Panc1 (cell line): Measurements from ENCODE around the gene THAP12. TPM values are rescaled to one million over a fixed set of nuclear protein-coding genes. Genes with fewer than 3 reads are reported as not detected.

Source experiments
- ATAC-seq: fragments of 200-7000 bp; cut with Tn5 transposase; 2 replicates; pipeline ENCODE4 v1.9.1; 2020; ENCODE audit warnings: mild to moderate bottlenecking, moderate library complexity
- BruUV-seq: library from RNA; stranded (reverse); fragments of 400-500 nt; replicated peaks from 2 replicates; lab custom pipeline; 2021; lab: Mats Ljungman, UMichigan
- CTCF ChIA-PET: fragments of 300-600 bp; sonication (Branson Sonifier 250); formaldehyde crosslinking; loops from one replicate; lab custom pipeline; 2022; ENCODE audit warnings: antibody characterized with exemption; lab: Charles Lee
- POLR2A ChIA-PET: fragments of 300-600 bp; sonication (Branson Sonifier 250); formaldehyde crosslinking; loops from one replicate; lab custom pipeline; 2022; ENCODE audit warnings: antibody characterized with exemption; lab: Charles Lee
- DNase-seq: peaks from one replicate; pipeline ENCODE4 v3.0.0-alpha.2; 2010; ENCODE audit warnings: low read depth, low spot score
- H3K27ac ChIP-seq: 2 replicates; pipeline ENCODE4 v1.5.1; 2011; ENCODE audit warnings: mild to moderate bottlenecking, low read length, inconsistent platforms
- H3K27me3 ChIP-seq: fragments of 200-500 bp; sonication (Bioruptor generic); 2 replicates; pipeline ENCODE4 v1.6.0; 2014; ENCODE audit warnings: low read length, inconsistent platforms; ENCODE audit not compliant: control insufficient read depth, insufficient read depth
- H3K36me3 ChIP-seq: fragments of 200-500 bp; sonication (Bioruptor generic); 2 replicates; pipeline ENCODE4 v1.5.1; 2014; ENCODE audit warnings: inconsistent platforms, mild to moderate bottlenecking, low read length, moderate library complexity; ENCODE audit not compliant: control insufficient read depth, insufficient read depth
- H3K4me1 ChIP-seq: 2 replicates; pipeline ENCODE4 v1.5.1; 2011; ENCODE audit warnings: inconsistent platforms, mild to moderate bottlenecking, low read length, moderate library complexity; ENCODE audit not compliant: control insufficient read depth, insufficient read depth
- H3K4me3 ChIP-seq, 2 experiments: 2 replicates each; pipeline ENCODE4 v1.5.1; 2011 to 2012; ENCODE audit warnings: low read depth in 2 of 2, low read length in 2 of 2, mild to moderate bottlenecking in 2 of 2, inconsistent platforms in 1 of 2, moderate library complexity in 1 of 2
- H3K9me3 ChIP-seq: fragments of 200-500 bp; sonication (Bioruptor generic); 2 replicates; pipeline ENCODE4 v1.5.1; 2014; ENCODE audit warnings: low read depth, mild to moderate bottlenecking, inconsistent platforms, low read length, moderate library complexity; ENCODE audit not compliant: control insufficient read depth, insufficient read depth
- POLR2AphosphoS5 ChIP-seq: IDR thresholded peaks from 2 replicates; pipeline ENCODE4 v1.6.1; 2012; ENCODE audit warnings: mild to moderate bottlenecking, low read depth, low read length, moderate library complexity
- SIN3A ChIP-seq: IDR thresholded peaks from 2 replicates; pipeline ENCODE4 v1.6.1; 2012; ENCODE audit warnings: low read depth, mild to moderate bottlenecking, low read length, moderate library complexity, borderline replicate concordance; ENCODE audit not compliant: insufficient read depth
- TCF7L2 ChIP-seq: IDR thresholded peaks from 2 replicates; pipeline ENCODE4 v1.6.1; 2011; ENCODE audit warnings: mild to moderate bottlenecking, low read depth, low read length, inconsistent platforms
- in situ Hi-C: cut with HindIII; loops from 2 replicates; pipeline ENCODE4 v1.10.0; 2016; ENCODE audit warnings: low sequenced_read_pairs, low pct_unique_long_range_greater_than_20kb
- intact Hi-C: fragments of 100-400 bp; cut with micrococcal nuclease; formaldehyde crosslinking; loops from one replicate; pipeline ENCODE4 v1.10.0; 2022; ENCODE audit not compliant: unreplicated experiment
- total RNA-seq: library from RNA; stranded (reverse); gene quantifications from one replicate; pipeline ENCODE4 v1.2.1, GENCODE V29; 2021; ENCODE audit not compliant: unreplicated experiment
- TF ChIP-seq, protein P1 (sequence below): fragments of 450-650 bp; IDR thresholded peaks from 2 replicates; pipeline ENCODE4 v1.5.1; 2017; ENCODE audit warnings: mild to moderate bottlenecking
- TF ChIP-seq, protein P2 (sequence below), 2 experiments: IDR thresholded peaks; 2 replicates each; pipeline ENCODE4 v1.6.1; 2011 to 2012; ENCODE audit warnings: low read depth in 2 of 2, control low read depth in 1 of 2, low read length in 1 of 2, mild to moderate bottlenecking in 1 of 2, moderate library complexity in 1 of 2; ENCODE audit not compliant: insufficient read depth in 1 of 2

THAP12 gene
- total RNA-seq, 1 experiment from 2014 or later = 57.3 TPM

DNA sequence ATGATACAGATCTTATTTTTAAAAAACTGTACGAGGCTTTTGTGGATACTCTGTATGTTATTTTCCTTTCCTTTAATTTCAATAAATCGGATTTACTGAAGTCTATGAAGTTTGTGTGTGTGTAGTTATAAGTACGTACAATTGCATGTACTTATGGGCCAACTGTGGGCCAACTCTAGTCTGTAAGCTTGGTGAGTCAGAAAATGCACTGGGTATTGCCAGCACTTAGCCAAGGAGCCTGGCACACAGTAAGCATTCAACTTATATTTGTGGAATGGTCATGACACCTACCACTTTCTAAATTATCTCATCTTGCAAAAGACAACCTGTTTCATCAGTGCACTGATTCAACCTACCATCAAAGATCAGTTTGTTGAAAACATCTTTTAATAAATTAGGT lies 32.6 kb downstream of the THAP12 start:
- no peak for DNase-seq
- CTCF ChIA-PET = interaction anchor here (0.7 kb wide), 1 partner anchor 165 kb away, joined by 4 read pairs; no protein-coding TSS in a partner anchor
- BruUV-seq = no TSS peak
- in situ Hi-C loops (no loop called here), intact Hi-C loops (no loop called here)
- ATAC-seq = no peak
- Histone ChIP-seq H3K9me3 (no peaks in the 10 kb centered on the region), H3K4me3 (no peak overlapping the region), H3K27me3 (no peaks in the 10 kb centered on the region), H3K36me3 (peaks cover 2% of the 10 kb centered on the region; the same call in 1 of the 2 replicates), H3K4me1 (no peaks in the 10 kb centered on the region), H3K27ac (no peak overlapping the region)
- TF ChIP-seq, protein P1, sequence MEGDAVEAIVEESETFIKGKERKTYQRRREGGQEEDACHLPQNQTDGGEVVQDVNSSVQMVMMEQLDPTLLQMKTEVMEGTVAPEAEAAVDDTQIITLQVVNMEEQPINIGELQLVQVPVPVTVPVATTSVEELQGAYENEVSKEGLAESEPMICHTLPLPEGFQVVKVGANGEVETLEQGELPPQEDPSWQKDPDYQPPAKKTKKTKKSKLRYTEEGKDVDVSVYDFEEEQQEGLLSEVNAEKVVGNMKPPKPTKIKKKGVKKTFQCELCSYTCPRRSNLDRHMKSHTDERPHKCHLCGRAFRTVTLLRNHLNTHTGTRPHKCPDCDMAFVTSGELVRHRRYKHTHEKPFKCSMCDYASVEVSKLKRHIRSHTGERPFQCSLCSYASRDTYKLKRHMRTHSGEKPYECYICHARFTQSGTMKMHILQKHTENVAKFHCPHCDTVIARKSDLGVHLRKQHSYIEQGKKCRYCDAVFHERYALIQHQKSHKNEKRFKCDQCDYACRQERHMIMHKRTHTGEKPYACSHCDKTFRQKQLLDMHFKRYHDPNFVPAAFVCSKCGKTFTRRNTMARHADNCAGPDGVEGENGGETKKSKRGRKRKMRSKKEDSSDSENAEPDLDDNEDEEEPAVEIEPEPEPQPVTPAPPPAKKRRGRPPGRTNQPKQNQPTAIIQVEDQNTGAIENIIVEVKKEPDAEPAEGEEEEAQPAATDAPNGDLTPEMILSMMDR = no peak
- TF ChIP-seq TCF7L2 = no peak
- no peak for TF ChIP-seq SIN3A
- TF ChIP-seq, protein P2, sequence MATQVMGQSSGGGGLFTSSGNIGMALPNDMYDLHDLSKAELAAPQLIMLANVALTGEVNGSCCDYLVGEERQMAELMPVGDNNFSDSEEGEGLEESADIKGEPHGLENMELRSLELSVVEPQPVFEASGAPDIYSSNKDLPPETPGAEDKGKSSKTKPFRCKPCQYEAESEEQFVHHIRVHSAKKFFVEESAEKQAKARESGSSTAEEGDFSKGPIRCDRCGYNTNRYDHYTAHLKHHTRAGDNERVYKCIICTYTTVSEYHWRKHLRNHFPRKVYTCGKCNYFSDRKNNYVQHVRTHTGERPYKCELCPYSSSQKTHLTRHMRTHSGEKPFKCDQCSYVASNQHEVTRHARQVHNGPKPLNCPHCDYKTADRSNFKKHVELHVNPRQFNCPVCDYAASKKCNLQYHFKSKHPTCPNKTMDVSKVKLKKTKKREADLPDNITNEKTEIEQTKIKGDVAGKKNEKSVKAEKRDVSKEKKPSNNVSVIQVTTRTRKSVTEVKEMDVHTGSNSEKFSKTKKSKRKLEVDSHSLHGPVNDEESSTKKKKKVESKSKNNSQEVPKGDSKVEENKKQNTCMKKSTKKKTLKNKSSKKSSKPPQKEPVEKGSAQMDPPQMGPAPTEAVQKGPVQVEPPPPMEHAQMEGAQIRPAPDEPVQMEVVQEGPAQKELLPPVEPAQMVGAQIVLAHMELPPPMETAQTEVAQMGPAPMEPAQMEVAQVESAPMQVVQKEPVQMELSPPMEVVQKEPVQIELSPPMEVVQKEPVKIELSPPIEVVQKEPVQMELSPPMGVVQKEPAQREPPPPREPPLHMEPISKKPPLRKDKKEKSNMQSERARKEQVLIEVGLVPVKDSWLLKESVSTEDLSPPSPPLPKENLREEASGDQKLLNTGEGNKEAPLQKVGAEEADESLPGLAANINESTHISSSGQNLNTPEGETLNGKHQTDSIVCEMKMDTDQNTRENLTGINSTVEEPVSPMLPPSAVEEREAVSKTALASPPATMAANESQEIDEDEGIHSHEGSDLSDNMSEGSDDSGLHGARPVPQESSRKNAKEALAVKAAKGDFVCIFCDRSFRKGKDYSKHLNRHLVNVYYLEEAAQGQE (IDR thresholded peaks at IDR 0.05; ENCODE audit: insufficient read depth in 1 of 2, low read depth in 2 of 2, low read length in 1 of 2) = no peak
- TF ChIP-seq POLR2AphosphoS5 = no peak
- POLR2A ChIA-PET = no interaction called here

DNA sequence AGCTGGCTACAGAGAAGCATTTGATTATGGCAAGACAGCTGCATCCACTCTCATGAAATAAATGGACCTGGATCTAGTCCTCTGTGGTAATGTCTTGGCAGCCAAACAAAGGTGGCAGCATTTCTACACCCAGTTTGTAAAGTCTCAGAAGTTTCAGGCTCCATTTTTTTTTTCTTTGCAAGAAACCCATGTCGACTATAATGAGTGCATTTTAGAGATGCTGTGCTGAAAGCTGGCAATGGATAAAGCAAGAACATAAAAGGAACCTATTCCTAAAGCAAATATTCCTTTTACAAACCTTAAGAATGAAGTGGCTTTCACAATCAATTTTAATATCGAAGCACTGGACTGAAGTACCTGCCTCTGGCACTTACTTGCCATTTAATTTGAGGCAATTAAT lies 33.5 kb downstream of the THAP12 start:
- in situ Hi-C loops = no loop called here
- TF ChIP-seq SIN3A = no peak
- TF ChIP-seq, protein P2 (IDR thresholded peaks at IDR 0.05; ENCODE audit: insufficient read depth in 1 of 2, low read depth in 2 of 2, low read length in 1 of 2) = no peak
- TF ChIP-seq, protein P1 = no peak
- no peak for TF ChIP-seq TCF7L2
- TF ChIP-seq POLR2AphosphoS5 = no peak
- Histone ChIP-seq H3K4me3 (no peak overlapping the region), H3K9me3 (no peaks in the 10 kb centered on the region), H3K27ac (no peak overlapping the region), H3K36me3 (peaks cover 2% of the 10 kb centered on the region; the same call in 1 of the 2 replicates), H3K4me1 (no peaks in the 10 kb centered on the region), H3K27me3 (no peaks in the 10 kb centered on the region)
- ATAC-seq = no peak
- DNase-seq = no peak
- ChIA-PET POLR2A (no interaction called here), CTCF (no interaction called here)
- intact Hi-C loops = no loop called here
- BruUV-seq = no TSS peak
